Neural progenitor cell (in vitro differentiated cells): Measurements from ENCODE around the gene KCNH6. TPM values are rescaled to one million over a fixed set of nuclear protein-coding genes. Genes with fewer than 3 reads are reported as not detected.

Source experiments
- DNase-seq: peaks from one replicate; pipeline ENCODE4 v3.0.0-alpha.2; 2016; ENCODE audit warnings: low spot score
- H2AFZ ChIP-seq: fragments of 200-600 bp; sonication (generic); replicated peaks from 2 replicates; pipeline ENCODE4 v1.6.1; 2016; ENCODE audit warnings: antibody characterized with exemption
- H3F3A ChIP-seq: fragments of 200-600 bp; sonication (generic); 2 replicates; pipeline ENCODE4 v1.6.1; 2016; ENCODE audit warnings: antibody characterized with exemption, low read depth
- H3K27ac ChIP-seq: fragments of 200-600 bp; sonication (generic); 2 replicates; pipeline ENCODE4 v1.5.1; 2016; ENCODE audit warnings: mild to moderate bottlenecking
- H3K27me3 ChIP-seq: fragments of 200-600 bp; sonication (generic); 2 replicates; pipeline ENCODE4 v1.6.1; 2016; ENCODE audit warnings: mild to moderate bottlenecking, moderate library complexity
- H3K36me3 ChIP-seq: fragments of 200-600 bp; sonication (generic); 2 replicates; pipeline ENCODE4 v1.5.1; 2016
- H3K4me1 ChIP-seq: fragments of 200-600 bp; sonication (generic); 2 replicates; pipeline ENCODE4 v1.6.1; 2016; ENCODE audit warnings: mixed run types
- H3K4me2 ChIP-seq: fragments of 200-600 bp; sonication (generic); 2 replicates; pipeline ENCODE4 v1.6.1; 2016
- H3K4me3 ChIP-seq: fragments of 200-600 bp; sonication (generic); 2 replicates; pipeline ENCODE4 v1.5.1; 2016
- H3K79me2 ChIP-seq: fragments of 200-600 bp; sonication (generic); 2 replicates; pipeline ENCODE4 v1.6.1; 2016; ENCODE audit warnings: low read depth
- H3K9ac ChIP-seq: fragments of 200-600 bp; sonication (generic); 2 replicates; pipeline ENCODE4 v1.6.1; 2016
- H3K9me3 ChIP-seq: fragments of 200-600 bp; sonication (generic); 2 replicates; pipeline ENCODE4 v1.5.1; 2016; ENCODE audit warnings: low read depth
- H4K20me1 ChIP-seq: fragments of 200-600 bp; sonication (generic); 2 replicates; pipeline ENCODE4 v1.6.1; 2016; ENCODE audit warnings: low read depth
- H3K27ac Mint-ChIP-seq: 3 replicates; pipeline ENCODE4 v1.8.0; 2021; ENCODE audit warnings: mixed read lengths
- H3K27me3 Mint-ChIP-seq: 2 replicates; pipeline ENCODE4 v1.8.0; 2022; ENCODE audit warnings: low read depth, mild to moderate bottlenecking, inconsistent platforms, moderate library complexity, mixed read lengths; ENCODE audit not compliant: insufficient read depth
- H3K36me3 Mint-ChIP-seq: 3 replicates; pipeline ENCODE4 v1.8.0; 2021; ENCODE audit warnings: mixed read lengths
- H3K4me1 Mint-ChIP-seq: 3 replicates; pipeline ENCODE4 v1.8.0; 2021; ENCODE audit warnings: mixed read lengths
- H3K4me3 Mint-ChIP-seq: 3 replicates; pipeline ENCODE4 v1.8.0; 2021; ENCODE audit warnings: mild to moderate bottlenecking, moderate library complexity, mixed read lengths
- H3K9me3 Mint-ChIP-seq: 3 replicates; pipeline ENCODE4 v1.8.0; 2020; ENCODE audit warnings: mixed read lengths
- CTCF ChIP-seq: fragments of 200-600 bp; sonication (generic); IDR thresholded peaks from 2 replicates; pipeline ENCODE4 v1.5.1; 2017; ENCODE audit warnings: antibody characterized with exemption, mild to moderate bottlenecking
- EZH2 ChIP-seq: fragments of 200-600 bp; sonication (generic); IDR thresholded peaks from 2 replicates; pipeline ENCODE4 v1.6.1; 2017; ENCODE audit warnings: antibody characterized with exemption, mild to moderate bottlenecking, moderate library complexity
- EZH2phosphoT487 ChIP-seq: fragments of 200-600 bp; sonication (generic); IDR thresholded peaks from 2 replicates; pipeline ENCODE4 v1.6.1; 2017; ENCODE audit warnings: antibody characterized with exemption
- total RNA-seq: library from RNA; depleted of rRNA; stranded (reverse); fragments of >200 nt; gene quantifications from 2 replicates; pipeline ENCODE4 v1.2.3, GENCODE V29; 2015; ENCODE audit warnings: low replicate concordance

The KCNH6 gene
- total RNA-seq, 1 donor from 2014 or later, result not detected

DNA sequence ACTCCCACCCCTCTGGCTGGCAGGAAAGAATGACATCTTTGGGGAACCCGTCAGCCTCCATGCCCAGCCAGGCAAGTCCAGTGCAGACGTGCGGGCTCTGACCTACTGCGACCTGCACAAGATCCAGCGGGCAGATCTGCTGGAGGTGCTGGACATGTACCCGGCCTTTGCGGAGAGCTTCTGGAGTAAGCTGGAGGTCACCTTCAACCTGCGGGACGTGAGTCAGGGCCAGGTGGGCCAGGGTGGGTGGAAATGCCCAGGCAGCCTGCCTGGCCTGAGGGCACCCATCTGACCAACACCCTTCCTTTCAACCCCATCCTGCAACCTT, 19.0 kb downstream of the KCNH6 start:
- peaks cover 13% of the 10 kb centered on the region for H3K27me3 Mint-ChIP-seq
- no peak overlapping the region for H2AFZ ChIP-seq
- H3K9me3 Mint-ChIP-seq, result no peaks in the 10 kb centered on the region
- no peaks in the 10 kb centered on the region for H3K4me1 ChIP-seq
- H3K4me1 Mint-ChIP-seq, result peaks cover 10% of the 10 kb centered on the region
- no peaks in the 10 kb centered on the region for H3K36me3 ChIP-seq
- no peaks in the 10 kb centered on the region for H3K36me3 Mint-ChIP-seq
- no peaks in the 10 kb centered on the region for H3F3A ChIP-seq
- H3K9me3 ChIP-seq, result no peaks in the 10 kb centered on the region
- H3K79me2 ChIP-seq, result no peaks in the 10 kb centered on the region
- H3K27ac Mint-ChIP-seq, result no peak overlapping the region
- DNase-seq, result no peak
- TF ChIP-seq EZH2 (no peak), CTCF (no peak), EZH2phosphoT487 (no peak)
- no peak overlapping the region for H3K4me2 ChIP-seq
- no peak overlapping the region for H3K27ac ChIP-seq
- no peak overlapping the region for H3K4me3 Mint-ChIP-seq
- peaks cover 31% of the 10 kb centered on the region for H3K27me3 ChIP-seq
- no peak overlapping the region for H3K9ac ChIP-seq
- H4K20me1 ChIP-seq, result no peaks in the 10 kb centered on the region
- no peak overlapping the region for H3K4me3 ChIP-seq

DNA sequence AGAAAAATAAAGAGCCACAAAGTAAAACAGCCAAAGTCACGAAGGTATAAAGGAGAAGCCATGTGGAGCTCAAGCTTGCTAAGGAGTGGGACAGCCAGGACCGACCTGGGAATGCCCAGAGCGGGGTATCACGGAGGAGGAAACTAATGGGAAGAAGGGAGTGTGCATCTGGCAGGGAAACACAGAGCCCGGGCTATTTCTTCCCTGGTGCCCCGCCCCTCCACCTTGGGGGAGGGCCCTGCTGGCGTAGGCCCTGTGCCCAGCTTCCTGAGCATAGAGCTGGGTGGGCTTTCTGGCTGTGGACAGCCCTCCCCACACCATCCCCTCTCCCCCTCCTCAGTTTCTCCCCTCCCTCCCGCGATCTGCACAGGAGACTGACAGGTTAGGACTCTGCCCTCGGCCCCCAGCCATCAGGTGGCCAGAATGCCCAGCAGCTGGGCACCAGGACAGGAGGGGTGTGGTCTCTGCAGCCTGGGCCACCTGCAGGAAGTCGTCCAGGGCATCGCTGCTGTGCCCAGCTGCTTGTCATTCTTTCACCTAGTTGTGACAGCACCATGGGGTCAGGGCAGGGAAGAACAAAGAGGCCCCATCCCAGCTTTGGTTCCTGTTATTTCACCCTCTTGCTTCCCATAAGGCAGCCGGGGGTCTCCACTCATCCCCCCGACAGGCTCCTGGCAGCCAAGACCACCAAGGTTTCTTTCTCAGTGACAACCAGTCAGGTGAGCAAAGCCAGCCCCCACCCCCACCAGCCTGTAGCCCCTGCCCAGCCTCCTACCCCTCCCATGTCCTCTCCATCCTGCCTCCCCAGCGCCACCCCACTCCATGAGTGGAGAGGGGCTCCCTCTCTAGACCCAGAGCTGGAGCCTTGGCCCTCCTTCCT, 20.0 kb downstream of the KCNH6 start:
- Mint-ChIP-seq H3K36me3 (no peaks in the 10 kb centered on the region), H3K27ac (no peak overlapping the region), H3K9me3 (no peaks in the 10 kb centered on the region), H3K27me3 (peaks cover 13% of the 10 kb centered on the region), H3K4me1 (peaks cover 10% of the 10 kb centered on the region), H3K4me3 (no peak overlapping the region)
- no peak overlapping the region for H3K9ac ChIP-seq
- H3K27me3 ChIP-seq, result peaks cover 21% of the 10 kb centered on the region
- no peak overlapping the region for H3K4me3 ChIP-seq
- no peak overlapping the region for H3K4me2 ChIP-seq
- H3K9me3 ChIP-seq, result no peaks in the 10 kb centered on the region
- no peaks in the 10 kb centered on the region for H4K20me1 ChIP-seq
- TF ChIP-seq CTCF (no peak), EZH2phosphoT487 (no peak), EZH2 (no peak)
- no peak overlapping the region for H2AFZ ChIP-seq
- H3K27ac ChIP-seq, result no peak overlapping the region
- DNase-seq, result no peak
- no peaks in the 10 kb centered on the region for H3K79me2 ChIP-seq
- no peaks in the 10 kb centered on the region for H3K36me3 ChIP-seq
- no peaks in the 10 kb centered on the region for H3F3A ChIP-seq
- H3K4me1 ChIP-seq, result no peaks in the 10 kb centered on the region

DNA sequence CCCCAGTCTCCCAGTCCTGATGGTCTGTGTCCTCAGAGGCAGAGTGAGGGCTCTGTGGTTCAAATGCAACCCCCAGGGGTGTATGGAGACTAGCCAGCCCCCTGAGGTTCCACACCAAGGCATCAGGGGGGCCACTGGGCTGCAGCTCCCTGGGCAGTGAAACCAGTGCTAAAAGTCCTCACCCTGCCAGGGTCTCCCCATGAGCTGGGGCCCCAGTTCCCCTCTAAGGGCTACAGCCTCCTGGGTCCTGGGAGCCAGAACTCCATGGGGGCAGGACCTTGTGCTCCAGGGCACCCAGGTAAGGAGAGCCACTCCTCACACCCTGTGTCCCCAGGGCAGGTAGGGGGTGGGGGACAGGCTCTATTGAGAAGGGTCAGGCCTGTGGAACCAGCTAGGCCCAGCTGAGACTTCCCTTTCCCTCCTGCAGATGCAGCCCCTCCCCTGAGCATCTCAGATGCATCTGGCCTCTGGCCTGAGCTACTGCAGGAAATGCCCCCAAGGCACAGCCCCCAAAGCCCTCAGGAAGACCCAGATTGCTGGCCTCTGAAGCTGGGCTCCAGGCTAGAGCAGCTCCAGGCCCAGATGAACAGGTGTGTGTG, 20.8 kb downstream of the KCNH6 start:
- H3K4me3 ChIP-seq, result no peak overlapping the region
- H3K36me3 ChIP-seq, result no peaks in the 10 kb centered on the region
- no peak overlapping the region for H3K9ac ChIP-seq
- H4K20me1 ChIP-seq, result no peaks in the 10 kb centered on the region
- no peak overlapping the region for H3K27ac ChIP-seq
- no peak overlapping the region for H2AFZ ChIP-seq
- no peaks in the 10 kb centered on the region for H3F3A ChIP-seq
- DNase-seq, result no peak
- H3K27me3 Mint-ChIP-seq, result peaks cover 13% of the 10 kb centered on the region
- no peaks in the 10 kb centered on the region for H3K4me1 ChIP-seq
- no peaks in the 10 kb centered on the region for H3K79me2 ChIP-seq
- peaks cover 13% of the 10 kb centered on the region for H3K27me3 ChIP-seq
- H3K36me3 Mint-ChIP-seq, result no peaks in the 10 kb centered on the region
- TF ChIP-seq CTCF (no peak), EZH2 (no peak), EZH2phosphoT487 (no peak)
- H3K4me2 ChIP-seq, result no peak overlapping the region
- no peaks in the 10 kb centered on the region for H3K9me3 Mint-ChIP-seq
- no peak overlapping the region for H3K27ac Mint-ChIP-seq
- peaks cover 10% of the 10 kb centered on the region for H3K4me1 Mint-ChIP-seq
- H3K9me3 ChIP-seq, result no peaks in the 10 kb centered on the region
- no peak overlapping the region for H3K4me3 Mint-ChIP-seq
